SU-DHL-6 (cell line): Measurements from ENCODE around the gene APOBEC3B.

ENCODE experiments used
- EZH2phosphoT487 ChIP-seq: fragments of 200-600 bp; sonication (generic), shearing (Covaris generic); conservative IDR thresholded peaks from 2 replicates; pipeline ENCODE4 v1.6.1; 2018; ENCODE audit warnings: mild to moderate bottlenecking, antibody characterized with exemption, low read length, moderate library complexity, mixed read lengths
- TF ChIP-seq, protein P1 (sequence below): fragments of 200-600 bp; sonication (generic); IDR thresholded peaks from one replicate; pipeline ENCODE4 v1.5.1; 2017; ENCODE audit warnings: antibody characterized with exemption, mild to moderate bottlenecking, low read length, moderate library complexity; ENCODE audit not compliant: insufficient read depth, poor library complexity, severe bottlenecking

DNA sequence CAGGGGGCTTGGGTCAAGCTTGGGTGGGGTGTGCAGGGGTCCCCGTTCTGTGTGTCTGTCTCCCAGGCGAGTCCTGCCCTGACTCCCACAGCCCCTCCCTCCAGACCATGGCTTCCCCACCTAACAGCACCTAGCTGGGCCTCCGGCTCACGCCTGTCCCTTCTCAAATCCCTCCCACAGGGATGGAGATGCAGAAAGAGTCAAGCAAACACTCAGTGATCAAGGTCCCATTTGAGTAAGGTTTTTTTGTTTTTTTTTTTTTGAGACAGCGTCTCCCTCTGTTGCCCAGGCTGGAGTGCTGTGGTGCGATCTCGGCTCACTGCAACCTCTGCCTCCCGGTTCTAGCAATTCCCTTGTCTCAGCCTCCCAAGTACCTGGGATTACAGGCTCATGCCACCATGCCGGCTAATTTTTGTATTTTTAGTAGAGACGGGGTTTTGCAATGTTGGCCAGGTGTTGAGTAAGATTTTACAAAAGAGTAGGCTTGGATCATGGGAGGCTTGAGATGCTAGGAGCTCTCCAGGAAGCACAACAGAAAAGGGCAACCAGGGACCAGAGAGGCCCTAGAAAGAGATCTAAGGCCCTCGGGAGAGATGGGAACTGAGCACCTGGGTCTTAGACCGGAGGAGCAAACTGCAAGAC lies 44.5 kb downstream of the APOBEC3B start:
- TF ChIP-seq, protein P1, sequence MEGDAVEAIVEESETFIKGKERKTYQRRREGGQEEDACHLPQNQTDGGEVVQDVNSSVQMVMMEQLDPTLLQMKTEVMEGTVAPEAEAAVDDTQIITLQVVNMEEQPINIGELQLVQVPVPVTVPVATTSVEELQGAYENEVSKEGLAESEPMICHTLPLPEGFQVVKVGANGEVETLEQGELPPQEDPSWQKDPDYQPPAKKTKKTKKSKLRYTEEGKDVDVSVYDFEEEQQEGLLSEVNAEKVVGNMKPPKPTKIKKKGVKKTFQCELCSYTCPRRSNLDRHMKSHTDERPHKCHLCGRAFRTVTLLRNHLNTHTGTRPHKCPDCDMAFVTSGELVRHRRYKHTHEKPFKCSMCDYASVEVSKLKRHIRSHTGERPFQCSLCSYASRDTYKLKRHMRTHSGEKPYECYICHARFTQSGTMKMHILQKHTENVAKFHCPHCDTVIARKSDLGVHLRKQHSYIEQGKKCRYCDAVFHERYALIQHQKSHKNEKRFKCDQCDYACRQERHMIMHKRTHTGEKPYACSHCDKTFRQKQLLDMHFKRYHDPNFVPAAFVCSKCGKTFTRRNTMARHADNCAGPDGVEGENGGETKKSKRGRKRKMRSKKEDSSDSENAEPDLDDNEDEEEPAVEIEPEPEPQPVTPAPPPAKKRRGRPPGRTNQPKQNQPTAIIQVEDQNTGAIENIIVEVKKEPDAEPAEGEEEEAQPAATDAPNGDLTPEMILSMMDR: no peak
- TF ChIP-seq EZH2phosphoT487: no peak
